ACC112 (cell line): ENCODE results near the gene SCFD1.
"Not testable (repeated sequence)": the region's sequence is repeated elsewhere in the genome, so short reads cannot be mapped to it uniquely, and the experiment has no call there.

Source experiments
- H2AFZ ChIP-seq: fragments of 200-600 bp; sonication (generic); one replicate; pipeline ENCODE4 v1.6.0; 2017; ENCODE audit warnings: antibody characterized with exemption, low read length; ENCODE audit not compliant: unreplicated experiment
- H3K27ac ChIP-seq: fragments of 200-600 bp; sonication (generic); 2 replicates; pipeline ENCODE4 v1.5.1; 2014; ENCODE audit warnings: low read depth, mild to moderate bottlenecking, antibody characterized with exemption, low read length, moderate library complexity
- H3K27me3 ChIP-seq: fragments of 200-600 bp; sonication (generic); 2 replicates; pipeline ENCODE4 v1.6.1; 2014; ENCODE audit warnings: mild to moderate bottlenecking, antibody characterized with exemption, low read length, moderate library complexity, mixed read lengths; ENCODE audit not compliant: insufficient read depth
- H3K36me3 ChIP-seq: fragments of 200-600 bp; sonication (generic); 2 replicates; pipeline ENCODE4 v1.6.1; 2016; ENCODE audit warnings: mild to moderate bottlenecking, antibody characterized with exemption, low read length, moderate library complexity, mixed read lengths; ENCODE audit not compliant: insufficient read depth
- H3K4me1 ChIP-seq: fragments of 200-600 bp; sonication (generic); one replicate; pipeline ENCODE4 v1.6.1; 2016; ENCODE audit warnings: low read length, mixed read lengths; ENCODE audit not compliant: insufficient read depth, unreplicated experiment, control insufficient read depth
- H3K4me3 ChIP-seq: fragments of 200-600 bp; sonication (generic); 2 replicates; pipeline ENCODE4 v1.5.1; 2014; ENCODE audit warnings: mild to moderate bottlenecking, low read depth, low read length
- H3K79me2 ChIP-seq: fragments of 200-600 bp; sonication (generic); one replicate; pipeline ENCODE4 v1.6.0; 2016; ENCODE audit warnings: low read length; ENCODE audit not compliant: control insufficient read depth, unreplicated experiment, insufficient read depth

The SCFD1 gene

DNA sequence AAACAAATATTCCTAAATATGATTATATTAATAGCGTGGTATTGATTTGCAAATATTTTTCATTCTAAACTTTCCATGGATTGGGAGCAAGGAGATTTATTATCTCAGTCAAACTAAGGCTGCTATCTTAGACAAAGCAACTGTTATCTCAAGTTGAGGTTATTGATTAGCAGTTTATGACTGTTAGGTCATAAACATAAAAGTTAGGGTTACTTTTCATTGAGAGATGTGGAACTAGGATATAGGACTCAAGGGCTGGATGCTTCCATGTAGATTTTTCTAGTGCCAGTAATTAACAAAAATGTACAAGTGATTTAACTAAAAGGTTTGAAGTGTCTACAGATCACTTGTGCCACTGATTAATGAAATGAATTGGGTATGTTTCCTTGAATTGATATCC is 19.1 kb downstream of the SCFD1 start:
- peaks cover 19% of the 10 kb centered on the region for H3K79me2 ChIP-seq
- H3K27ac ChIP-seq: no peak overlapping the region
- no peak overlapping the region for H3K4me3 ChIP-seq
- H3K36me3 ChIP-seq: peaks cover 64% of the 10 kb centered on the region
- H2AFZ ChIP-seq: no peak overlapping the region
- peaks cover 10% of the 10 kb centered on the region for H3K4me1 ChIP-seq
- no peaks in the 10 kb centered on the region for H3K27me3 ChIP-seq

DNA sequence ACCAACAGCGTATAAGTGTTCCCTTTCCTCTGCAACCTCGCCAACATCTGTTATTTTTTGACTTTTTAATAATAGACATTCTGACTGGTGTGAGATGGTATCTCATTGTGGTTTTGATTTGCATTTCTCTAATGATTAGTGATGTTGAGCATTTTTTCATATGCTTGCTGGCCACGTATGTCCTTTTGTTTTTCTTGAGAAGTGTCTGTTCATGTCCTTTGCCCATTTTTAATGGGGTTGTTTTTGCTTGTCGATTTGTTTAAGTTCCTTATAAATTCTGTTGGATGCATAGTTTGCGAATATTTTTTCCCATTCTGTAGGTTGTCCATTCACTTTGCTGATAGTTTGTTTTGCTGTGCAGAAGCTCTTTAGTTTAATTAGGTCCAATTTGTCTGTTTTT is 22.3 kb downstream of the SCFD1 start:
- H3K27ac ChIP-seq, H3K4me3 ChIP-seq, H3K4me1 ChIP-seq, H3K27me3 ChIP-seq, H2AFZ ChIP-seq: not testable (repeated sequence)
- peaks cover 27% of the 10 kb centered on the region for H3K79me2 ChIP-seq
- H3K36me3 ChIP-seq: peaks cover 53% of the 10 kb centered on the region

DNA sequence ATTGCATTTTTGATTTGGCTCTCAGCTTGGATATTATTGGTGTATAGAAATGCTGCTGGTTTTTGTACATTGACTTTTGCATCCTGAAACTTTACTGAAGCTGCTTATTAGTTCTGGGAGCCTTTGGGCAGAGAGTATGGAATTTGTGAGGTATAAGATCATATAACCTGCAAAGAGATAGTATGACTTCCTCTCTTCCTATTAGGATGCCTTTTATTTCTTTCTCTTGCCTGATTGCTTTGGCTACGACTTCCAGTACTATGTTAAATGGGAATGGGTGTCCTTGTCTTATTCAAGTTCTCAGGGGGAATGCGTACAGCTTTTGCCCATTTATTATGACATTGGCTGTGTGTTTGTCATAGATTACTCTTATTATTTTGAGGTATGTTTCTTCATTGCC is 23.5 kb downstream of the SCFD1 start:
- Histone ChIP-seq H3K27ac (no peak overlapping the region), H3K36me3 (peaks cover 58% of the 10 kb centered on the region), H3K79me2 (peaks cover 27% of the 10 kb centered on the region)

DNA sequence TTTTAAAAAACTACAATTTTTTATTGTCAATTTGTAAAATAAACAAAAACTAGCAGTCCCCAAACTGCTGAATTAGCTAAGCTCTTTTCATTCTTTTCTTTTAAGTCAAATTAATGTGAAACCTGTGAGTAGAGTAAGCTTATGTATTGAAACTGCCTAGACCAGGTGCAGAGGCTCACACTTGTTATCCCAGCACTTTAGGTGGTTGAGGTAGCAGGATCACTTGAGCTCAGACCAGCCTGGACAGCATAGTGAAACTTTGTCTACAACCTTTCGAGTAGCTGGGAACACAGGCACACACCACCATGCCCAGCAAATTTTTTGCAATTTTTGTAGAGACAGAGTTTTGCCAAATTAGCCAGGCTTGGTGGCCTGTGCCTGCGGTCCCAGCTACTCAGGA is 26.4 kb downstream of the SCFD1 start:
- Histone ChIP-seq H3K36me3 (peaks cover 63% of the 10 kb centered on the region), H3K4me3 (no peak overlapping the region), H3K27me3 (no peaks in the 10 kb centered on the region), H3K27ac (no peak overlapping the region), H3K4me1 (no peaks in the 10 kb centered on the region), H2AFZ (no peak overlapping the region), H3K79me2 (peaks cover 27% of the 10 kb centered on the region)

More for the DNA sequence above, 23.5 kb downstream of the SCFD1 start:
- H3K27me3 ChIP-seq: no peaks in the 10 kb centered on the region
- H3K4me1 ChIP-seq: no peaks in the 10 kb centered on the region
- no peak overlapping the region for H2AFZ ChIP-seq
- no peak overlapping the region for H3K4me3 ChIP-seq

DNA sequence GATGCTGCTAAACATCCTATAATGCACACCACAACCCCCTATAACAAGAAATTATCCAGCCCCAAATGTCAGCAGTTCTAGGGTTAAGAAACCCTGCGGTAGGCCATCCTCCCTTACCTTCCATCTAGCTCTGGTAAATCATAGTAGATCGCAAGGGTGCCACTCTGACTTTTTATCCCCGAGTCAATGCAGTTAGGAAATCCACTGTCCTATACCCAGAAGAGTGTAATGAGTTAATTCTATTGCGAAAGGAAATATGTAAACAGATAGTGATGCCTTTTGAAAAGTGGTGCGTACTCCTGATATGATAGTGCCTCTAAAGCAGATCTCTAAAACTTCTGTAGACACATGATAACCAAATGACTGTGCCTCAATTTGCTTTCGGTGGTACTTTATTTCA is 29.8 kb downstream of the SCFD1 start:
- Histone ChIP-seq H3K36me3 (peaks cover 56% of the 10 kb centered on the region), H2AFZ (no peak overlapping the region), H3K27ac (no peak overlapping the region), H3K4me3 (no peak overlapping the region), H3K4me1 (peaks cover 15% of the 10 kb centered on the region), H3K79me2 (peaks cover 5% of the 10 kb centered on the region), H3K27me3 (no peaks in the 10 kb centered on the region)

DNA sequence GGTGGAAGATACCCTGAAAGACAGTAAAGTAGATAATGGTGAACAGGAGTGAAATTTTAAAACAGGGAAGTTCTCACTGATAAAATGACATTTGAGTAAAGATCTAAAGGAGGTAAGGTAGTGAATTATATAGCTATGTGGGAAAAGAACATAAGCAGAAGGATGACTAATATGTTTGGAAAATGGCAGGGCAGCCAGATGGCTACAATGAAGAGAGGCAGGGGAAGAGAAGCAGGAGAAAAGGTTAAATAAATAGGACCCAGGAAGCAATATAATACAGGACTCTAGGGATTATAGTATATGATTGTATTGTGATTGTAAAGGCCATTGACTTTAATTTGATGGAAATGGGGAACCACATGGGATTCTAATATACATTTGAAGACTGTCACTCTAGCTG is 33.0 kb downstream of the SCFD1 start:
- no peaks in the 10 kb centered on the region for H3K79me2 ChIP-seq
- no peak overlapping the region for H2AFZ ChIP-seq
- H3K36me3 ChIP-seq: peaks cover 59% of the 10 kb centered on the region

DNA sequence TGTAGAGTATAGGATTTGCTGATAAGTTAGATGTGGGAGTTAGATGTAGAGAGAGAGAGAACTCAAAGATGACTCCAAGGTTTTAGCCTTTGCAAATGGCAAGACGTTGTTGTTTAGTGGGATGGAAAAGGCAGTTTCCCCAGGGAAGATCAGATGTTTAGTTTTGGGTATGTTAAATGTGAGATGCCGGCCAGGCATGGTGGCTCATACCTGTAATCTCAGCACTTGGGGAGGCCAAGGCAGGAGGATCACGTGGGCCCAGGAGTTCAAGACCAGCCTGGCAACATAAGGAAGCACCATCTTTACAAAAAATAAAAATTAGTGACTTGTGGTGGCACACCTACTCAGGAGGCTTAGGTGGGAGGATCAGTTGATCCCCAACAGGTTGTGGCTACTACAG is 33.5 kb downstream of the SCFD1 start:
- no peak overlapping the region for H3K4me3 ChIP-seq
- no peak overlapping the region for H2AFZ ChIP-seq
- H3K4me1 ChIP-seq: peaks cover 15% of the 10 kb centered on the region
- no peaks in the 10 kb centered on the region for H3K27me3 ChIP-seq
- no peaks in the 10 kb centered on the region for H3K79me2 ChIP-seq
- H3K27ac ChIP-seq: no peak overlapping the region
- H3K36me3 ChIP-seq: peaks cover 59% of the 10 kb centered on the region

More for the DNA sequence above, 33.0 kb downstream of the SCFD1 start:
- H3K27ac ChIP-seq: peak overlapping the region; percentile 53
- H3K27me3 ChIP-seq: no peaks in the 10 kb centered on the region
- H3K4me3 ChIP-seq: no peak overlapping the region
- H3K4me1 ChIP-seq: peaks cover 15% of the 10 kb centered on the region

DNA sequence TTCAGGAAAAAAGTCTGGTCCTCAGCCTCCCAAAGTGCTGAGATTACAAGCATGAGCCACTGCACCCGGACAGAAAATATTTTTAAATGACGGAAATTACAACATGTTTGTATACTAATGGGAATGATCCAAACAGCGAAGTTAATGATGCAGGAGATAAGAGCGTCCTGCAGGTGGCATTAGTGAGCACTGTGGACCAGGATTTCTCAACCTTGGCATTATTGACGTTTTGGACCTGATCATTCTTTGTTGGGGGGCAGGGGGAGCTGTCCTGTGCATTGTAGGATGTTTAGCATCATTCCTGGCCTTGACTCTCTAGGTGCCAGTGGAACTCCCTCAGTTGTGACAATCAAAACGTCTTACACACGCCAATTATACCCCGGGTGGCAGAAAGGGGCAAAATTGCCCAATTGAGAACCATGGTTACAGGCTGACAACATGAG is 34.1 kb downstream of the SCFD1 start:
- Histone ChIP-seq H2AFZ (no peak overlapping the region), H3K27ac (no peak overlapping the region), H3K4me1 (peaks cover 15% of the 10 kb centered on the region), H3K4me3 (no peak overlapping the region), H3K79me2 (no peaks in the 10 kb centered on the region), H3K27me3 (no peaks in the 10 kb centered on the region), H3K36me3 (peaks cover 59% of the 10 kb centered on the region)

DNA sequence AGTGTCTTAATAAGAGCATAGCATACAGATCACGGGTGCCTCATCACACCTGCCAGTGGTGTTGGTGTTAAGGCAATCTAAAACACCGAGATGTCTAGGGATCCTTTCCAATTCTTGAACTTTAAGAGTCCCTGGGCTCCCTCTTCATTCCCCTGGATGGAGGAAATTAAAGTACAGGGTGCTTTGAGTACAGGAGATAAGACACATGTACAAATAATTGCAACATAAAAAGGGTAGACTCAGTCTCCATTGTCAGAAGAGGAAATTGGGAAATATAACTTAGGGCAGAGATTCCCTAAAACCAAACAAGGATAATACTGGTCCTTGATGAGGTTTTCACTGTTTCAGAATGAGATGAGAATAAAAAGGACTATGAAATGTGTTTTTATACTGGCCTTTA is 34.9 kb downstream of the SCFD1 start:
- Histone ChIP-seq H3K4me3 (no peak overlapping the region), H3K79me2 (no peaks in the 10 kb centered on the region), H3K4me1 (peaks cover 15% of the 10 kb centered on the region), H3K27me3 (no peaks in the 10 kb centered on the region), H3K36me3 (peaks cover 57% of the 10 kb centered on the region), H3K27ac (no peak overlapping the region; the same call in 1 of the 2 replicates), H2AFZ (no peak overlapping the region)

DNA sequence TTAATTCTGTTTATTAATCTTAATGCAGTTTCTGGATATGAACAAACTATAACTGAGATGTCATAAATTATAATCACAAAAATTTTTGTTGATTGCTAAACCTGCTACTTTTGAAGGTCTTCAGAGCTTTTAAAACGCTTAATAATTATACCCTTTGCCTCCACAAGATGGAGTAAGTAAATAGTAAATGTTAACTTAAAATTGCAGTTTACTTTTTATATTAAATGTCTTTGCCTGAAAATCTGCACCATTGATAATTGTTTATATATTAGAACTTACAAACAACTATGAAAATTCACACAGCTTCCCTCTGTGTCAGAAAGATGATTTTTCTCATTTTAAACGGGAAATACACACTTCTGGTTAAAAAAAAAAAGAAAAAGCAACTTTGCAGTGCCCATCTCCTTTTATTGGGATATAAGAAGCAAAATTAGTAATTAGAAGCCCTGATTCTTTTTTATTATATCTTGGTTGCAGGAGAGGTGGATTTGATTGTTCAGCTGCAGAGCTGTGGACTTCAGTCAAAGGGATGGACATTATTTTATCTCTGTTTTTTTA is 35.6 kb downstream of the SCFD1 start:
- Histone ChIP-seq H2AFZ (no peak overlapping the region), H3K4me1 (peaks cover 15% of the 10 kb centered on the region), H3K4me3 (no peak overlapping the region), H3K79me2 (no peaks in the 10 kb centered on the region), H3K27ac (no peak overlapping the region), H3K36me3 (peaks cover 60% of the 10 kb centered on the region), H3K27me3 (no peaks in the 10 kb centered on the region)

DNA sequence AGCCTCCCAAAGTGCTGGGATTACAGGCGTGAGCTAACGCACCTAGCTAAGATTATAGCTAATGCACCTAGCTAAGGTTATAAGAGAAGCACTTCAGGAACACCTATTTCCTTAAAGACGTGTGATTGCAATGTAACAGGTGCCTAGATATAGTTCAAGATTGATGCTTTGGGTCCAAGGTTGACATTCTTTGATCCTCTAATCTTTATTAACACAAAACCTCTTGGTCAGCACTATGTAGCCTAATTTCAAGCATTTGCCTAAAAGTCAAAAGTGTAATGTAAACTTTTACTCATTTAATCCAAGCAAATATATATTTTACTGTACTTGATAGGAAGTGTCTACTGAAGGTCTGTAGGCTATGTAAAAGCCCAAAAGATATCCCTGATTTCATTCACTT is 36.5 kb downstream of the SCFD1 start:
- H3K79me2 ChIP-seq: peaks cover 2% of the 10 kb centered on the region
- H3K27ac ChIP-seq: no peak overlapping the region
- H3K27me3 ChIP-seq: no peaks in the 10 kb centered on the region
- no peak overlapping the region for H3K4me3 ChIP-seq
- peaks cover 15% of the 10 kb centered on the region for H3K4me1 ChIP-seq
- H3K36me3 ChIP-seq: peaks cover 61% of the 10 kb centered on the region
- H2AFZ ChIP-seq: no peak overlapping the region
